ENCODE measurements around the gene KRT8.

The KRT8 gene

DNA sequence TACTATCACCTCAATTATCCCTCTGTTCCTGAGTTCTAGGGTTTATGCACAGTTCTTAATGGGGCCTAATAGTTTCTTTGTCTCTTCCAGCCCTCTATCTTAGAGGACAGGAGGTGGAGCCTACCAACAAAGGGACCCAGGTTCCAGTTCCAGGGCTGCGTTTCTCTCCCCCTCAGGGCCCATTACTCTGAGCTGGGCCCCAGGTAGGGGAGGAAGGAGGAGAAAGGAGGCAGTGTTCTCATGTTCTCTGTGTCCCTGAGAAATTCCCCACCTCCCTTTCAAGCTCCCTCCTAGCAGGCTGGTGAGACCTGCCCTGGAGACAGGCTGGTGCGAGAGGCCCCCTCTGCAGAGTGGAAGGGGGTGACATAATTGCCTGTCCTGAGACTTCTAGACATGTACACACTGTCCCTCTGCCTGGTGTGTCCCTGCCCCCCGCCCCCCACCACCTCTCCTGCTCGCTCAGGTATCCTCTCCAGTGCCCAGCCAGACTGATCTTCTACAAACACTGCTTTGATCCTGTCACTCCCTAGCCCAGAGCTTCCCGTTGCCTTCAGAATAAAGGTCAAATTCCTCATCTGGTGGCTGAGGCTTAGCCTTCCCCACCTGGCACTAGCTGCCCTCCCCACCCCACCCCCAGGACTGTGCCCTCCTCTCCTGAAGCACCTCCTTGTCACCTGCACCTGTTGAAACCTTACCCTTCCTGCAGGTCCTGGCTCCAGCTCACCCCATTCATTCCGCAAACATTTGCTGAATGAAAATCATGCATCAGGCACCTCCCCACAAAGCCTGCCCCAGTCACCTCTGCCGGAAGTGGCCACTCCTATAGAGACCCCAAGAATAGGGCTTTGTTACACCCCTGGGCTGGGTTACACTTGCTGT lies 21.1 kb upstream of the KRT8 start:
- DNase-seq = peak; percentile 74 to 87 (median 87)

DNA sequence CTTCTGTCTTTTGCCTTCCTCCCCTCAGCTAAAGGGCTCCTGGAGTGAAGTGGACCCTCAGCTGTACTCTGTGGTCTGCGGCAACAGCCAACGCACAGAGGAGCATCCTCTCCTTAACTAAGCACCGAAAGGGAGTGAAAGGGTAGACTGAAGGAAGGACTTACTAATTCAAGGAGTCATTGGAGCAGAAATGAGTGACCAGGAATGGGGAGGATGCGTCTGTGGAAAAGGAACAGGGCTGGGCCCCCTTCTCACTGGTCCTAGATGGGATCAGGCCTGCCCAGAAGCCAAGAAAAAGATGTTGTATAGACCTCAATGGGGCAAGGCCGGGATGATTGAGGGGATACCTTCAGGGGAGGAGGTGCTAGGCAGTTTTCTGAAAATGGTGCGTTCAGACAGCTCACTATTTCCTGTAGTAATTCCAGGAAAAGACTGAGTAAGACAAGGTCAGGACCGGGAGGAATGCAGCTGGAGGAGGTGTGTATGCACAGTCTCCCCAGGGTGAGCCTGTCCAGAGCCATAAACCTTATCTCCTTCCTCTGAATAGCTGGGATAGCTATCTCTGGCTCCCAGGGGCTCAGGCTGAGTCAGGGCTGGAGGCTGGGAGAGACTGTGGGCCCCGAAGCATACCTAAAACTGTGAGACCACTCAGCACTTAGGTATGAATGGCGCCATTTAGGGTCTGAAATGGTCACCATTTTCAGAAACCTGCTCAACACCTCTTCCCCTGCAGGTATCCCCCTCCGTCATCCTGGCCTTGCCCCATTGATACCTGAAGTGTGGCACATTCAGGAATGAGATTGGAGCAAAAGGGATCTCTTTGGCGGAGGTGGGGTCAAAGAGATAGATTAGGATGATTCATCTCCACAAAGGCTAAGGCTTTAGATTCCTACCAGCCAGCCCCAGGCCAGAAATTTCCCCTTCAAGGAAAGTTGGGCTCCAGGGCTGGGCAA lies 20.2 kb upstream of the KRT8 start:
- DNase-seq = peak in 1 of 3 experiments; percentile 45

DNA sequence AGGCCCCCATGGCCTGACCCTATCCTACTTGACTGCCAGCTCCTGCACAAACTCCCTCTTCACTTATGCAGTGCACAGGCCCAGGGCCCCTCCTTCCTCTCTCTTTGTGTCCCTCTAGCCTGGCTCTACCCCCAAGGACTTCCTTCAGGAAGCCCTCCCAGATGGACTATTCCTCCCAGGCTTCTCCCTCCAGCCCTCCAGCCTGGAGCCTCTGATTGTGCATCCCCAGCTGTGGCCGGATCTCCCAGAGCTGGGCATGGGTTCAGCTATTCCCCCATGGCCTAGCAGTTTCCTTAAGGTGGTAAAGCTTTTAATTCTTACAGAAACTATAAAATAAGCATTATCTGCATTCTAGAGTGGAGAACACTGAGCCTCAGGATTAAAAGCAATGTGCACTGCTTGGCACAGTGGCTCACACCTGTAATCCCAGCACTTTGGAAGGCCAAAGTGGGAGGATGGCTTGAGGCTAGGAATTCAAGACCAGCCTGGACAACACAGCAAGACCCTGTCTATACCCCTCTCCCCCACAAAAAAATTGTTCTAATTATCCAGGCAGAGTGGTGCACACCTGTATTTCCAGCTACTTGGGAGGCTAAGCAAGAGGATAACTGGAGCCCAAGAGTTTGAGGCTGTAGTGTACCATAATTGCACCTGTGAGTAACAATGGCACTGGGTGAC lies 16.8 kb upstream of the KRT8 start:
- DNase-seq = no peak

DNA sequence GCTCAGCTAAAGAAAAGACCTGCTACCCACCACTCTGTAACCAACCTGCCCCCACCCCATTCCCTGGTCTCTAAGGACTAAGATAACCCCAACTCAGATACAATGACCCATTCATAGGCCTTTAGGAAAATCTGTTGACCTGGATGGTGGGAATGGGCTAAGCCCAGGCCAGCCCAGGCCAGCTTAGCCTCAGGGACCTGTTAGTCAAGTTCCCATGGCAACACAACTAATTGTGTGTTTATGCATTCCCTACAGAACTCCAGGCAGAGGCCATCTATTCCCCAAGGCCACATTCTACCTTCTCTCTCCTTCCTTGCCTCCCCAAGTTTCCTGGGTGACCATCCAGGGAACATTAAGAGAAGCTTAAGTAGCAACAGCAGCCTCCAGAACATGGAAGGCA lies 16.1 kb upstream of the KRT8 start:
- peak in 1 of 3 experiments; percentile 45 for DNase-seq

DNA sequence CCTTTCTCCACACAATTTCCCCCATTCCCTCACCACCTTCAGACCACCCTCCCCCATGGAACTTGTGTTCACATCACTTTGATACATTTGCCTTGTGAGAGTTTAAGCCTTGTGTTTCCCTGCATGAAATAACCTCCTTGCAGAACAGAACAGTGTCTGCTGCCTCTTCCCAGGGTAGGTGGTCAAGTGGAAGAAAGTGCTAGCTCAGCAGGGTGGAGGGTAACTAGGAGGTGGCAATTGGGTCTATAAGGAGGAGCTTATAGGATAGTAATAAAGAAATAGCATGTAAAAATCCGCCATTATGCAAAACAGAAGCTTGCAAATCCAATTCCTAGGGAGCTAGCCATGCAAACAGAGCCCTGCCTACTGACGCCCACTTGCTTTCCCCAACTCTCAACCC lies 13.9 kb upstream of the KRT8 start:
- DNase-seq = no peak

DNA sequence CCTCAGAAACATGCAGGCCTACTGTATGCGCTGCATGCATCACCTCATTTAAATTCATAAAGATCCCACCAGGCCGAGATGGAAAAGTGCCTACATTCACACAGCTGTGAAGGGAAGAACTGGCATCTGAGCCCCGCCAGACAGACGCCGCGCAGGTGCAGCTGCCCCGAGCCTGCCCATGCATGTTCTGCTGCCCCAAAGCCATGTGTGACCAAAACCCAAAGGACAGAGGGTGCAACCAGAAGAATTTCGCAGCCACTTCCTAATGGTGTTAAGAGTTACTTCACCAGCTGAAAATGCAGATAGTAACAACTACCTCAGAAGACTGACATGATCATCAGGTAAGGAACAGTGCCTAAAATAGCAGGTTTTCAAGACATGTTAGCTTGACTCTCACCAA lies 13.5 kb upstream of the KRT8 start:
- DNase-seq = no peak

DNA sequence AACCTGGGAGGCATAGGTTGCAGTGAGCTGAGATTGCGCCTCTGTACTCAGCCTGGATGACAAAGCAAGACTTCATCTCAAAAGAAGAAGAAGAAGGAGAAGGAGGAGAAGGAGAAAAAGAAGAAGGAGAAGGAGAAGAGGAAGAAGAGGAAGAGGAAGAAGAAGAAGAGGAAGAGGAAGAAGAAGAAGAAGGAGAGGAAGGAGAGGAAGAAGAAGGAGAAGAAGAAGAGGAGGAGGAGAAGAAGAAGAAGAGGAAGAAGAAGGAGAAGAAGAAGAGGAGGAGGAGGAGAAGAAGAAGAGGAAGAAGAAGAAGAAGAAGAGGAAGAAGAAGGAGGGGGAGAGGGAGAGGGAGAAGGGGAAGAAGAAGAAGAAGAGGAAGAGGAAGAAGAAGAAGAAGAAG lies 12.9 kb upstream of the KRT8 start:
- DNase-seq = no peak

DNA sequence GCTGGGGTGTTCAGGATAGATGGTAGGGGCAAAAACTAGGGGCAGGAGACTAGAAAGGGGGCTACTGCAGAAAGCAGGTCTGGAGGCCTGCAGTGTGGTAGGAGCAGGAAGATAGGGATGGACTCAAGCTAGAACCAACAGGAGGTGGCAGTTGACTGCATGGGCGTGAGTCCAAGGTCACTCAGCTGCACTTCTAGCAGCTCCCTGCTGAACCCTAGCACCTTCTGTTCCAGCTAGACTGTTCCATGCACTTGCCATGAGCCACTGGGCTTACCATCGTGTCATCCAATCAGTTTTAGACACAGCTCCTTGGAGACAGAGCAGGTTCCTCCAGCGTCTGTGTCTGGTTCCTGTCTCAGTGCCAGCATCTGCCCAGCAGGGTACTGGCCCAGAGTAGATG lies 11.3 kb upstream of the KRT8 start:
- no peak for DNase-seq

DNA sequence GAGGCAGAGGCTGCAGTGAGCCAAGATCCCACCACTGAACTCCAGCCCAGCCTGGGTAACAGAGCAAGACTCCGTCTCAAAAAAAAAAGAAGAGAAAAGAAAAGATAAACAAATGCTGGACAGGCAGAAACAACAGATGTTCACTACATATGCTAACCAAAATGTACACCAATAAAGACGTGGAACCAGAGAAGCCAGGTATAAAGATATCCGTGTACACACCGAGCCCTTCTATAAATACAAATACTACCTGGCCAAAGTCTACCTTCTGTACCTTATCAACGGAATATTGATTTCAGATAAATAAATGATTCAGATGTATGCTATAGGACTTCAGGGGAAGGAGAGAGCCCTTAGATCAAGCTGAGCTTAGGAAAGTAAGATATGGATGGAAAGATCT lies 10.8 kb upstream of the KRT8 start:
- DNase-seq = no peak

DNA sequence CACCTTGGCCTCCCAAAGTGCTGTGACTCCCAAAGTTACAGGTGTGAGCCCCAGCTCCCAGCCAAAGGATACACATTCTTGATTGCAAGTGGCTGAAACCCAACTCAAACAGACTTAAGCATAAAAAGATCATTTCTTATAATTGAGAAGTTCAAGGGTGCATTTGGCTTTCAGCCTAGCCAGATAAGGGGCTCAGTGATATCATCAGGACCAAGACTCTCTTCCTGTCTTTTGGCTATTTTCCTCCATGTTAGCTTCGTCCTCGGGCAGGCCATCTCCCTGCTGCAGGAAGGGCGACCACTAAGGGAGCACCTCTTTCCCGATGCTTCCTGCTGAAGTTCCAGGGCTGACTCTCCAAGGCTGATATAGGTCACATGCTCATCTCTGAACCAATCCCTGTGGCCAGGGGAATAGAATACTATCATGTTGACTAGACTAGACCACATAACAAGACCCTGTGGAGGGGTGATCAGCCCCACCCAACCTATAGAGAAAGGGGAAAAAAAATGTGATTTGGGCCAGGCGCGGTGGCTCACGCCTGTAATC lies 9.8 kb upstream of the KRT8 start:
- DNase-seq = no peak

DNA sequence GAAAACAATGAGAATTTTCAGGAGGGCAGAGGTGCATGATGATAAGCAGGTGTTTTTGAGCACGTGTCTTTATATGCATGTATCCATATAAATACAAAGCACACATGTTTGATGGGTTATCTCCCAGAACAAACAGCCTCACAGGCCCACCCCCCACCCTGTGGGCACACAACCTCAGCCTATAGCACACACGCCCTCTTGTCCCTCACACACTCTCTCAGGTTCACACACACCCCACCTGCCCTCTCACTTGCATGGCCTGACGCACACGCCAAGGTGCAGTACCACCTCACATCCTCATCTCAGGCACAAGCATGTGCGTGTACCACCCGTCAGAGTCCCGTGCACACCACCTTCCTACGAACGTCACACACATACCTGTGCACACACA lies 8.6 kb upstream of the KRT8 start:
- DNase-seq = peak in 2 of 3 experiments; percentile 45 to 48

DNA sequence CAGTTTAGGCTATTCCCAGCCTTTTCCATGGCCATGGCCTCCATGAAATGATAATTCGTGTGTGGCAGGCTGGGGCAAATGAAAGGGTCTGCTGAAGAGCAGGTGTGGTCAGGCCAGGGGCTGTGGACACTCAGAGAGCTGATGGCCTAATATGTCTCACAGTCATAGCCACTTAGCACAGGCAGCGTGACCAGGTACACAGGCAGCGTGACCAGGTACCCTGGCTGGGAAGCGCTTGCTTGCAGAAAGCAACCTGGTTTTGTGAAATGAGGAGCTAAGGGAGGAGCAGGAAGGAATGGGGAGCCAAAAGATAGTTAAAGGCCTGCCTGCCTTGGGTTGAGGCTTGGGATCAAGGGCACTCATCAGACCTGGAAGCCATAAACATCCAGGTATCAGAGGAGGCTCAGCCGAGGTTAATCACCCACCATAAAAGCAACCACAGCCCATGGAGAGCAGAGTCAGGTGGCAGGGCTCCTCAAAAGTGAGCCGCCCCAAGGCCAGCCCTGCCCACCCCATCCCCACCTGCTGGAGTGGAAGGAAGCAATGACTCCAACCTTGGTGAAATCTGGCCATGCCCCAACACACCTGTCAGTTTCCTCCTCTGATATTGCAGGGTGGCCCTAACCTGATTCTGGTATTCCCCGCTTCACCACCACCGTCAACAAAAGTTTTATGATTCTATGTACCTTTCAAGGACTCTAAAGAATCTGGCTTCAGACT lies 8.0 kb upstream of the KRT8 start:
- DNase-seq = peak in 2 of 3 experiments; percentile 45 to 56

DNA sequence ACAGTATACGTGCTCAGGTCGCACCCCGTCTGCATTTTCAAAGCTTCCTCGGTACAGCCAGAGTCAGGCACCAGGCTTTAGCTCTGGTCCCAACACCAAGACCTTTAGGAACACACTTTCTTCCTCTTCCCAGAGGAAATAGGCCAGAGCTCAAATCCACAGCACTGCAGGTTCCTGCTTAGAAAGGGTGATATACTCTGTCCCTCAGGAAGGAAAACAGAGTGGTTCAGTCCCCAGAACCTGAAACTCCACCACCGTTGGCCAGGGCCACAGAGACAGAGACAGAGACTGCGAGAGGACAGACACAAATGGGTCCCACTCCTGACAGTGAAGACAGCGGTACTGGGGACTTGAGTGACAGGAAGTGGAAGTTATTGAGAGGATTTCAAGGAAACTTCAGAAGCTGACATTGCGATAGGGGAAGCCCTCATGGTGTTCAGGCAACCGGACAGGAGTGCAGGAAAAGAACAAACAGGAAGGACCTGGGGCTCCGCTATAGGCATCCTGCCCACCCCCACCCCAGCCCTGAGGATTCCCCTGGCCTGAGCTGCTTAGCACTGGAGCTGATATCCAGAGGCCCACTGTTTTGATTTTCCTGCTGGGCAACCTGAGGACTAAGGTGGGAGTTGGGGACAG lies 5.5 kb upstream of the KRT8 start:
- no peak for DNase-seq

DNA sequence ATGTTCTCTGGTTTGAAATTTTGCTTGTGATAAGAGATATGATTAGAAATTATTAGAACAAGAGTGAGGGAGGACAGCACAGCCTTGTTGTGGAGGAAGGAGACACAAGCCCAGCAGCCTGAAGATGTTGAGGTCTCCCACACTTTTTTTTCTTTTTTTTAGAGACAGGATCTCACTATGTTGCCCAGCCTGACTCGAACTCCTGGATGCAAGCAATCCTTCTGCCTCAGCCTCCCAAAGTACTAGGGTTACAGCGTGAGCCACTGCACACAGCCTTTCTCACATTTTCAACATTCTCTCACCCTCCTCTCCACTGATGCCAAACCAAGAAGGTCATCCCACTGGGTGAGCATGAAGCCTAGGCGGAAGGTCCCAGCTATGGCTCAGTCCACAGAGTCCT lies 4.9 kb upstream of the KRT8 start:
- DNase-seq = no peak

DNA sequence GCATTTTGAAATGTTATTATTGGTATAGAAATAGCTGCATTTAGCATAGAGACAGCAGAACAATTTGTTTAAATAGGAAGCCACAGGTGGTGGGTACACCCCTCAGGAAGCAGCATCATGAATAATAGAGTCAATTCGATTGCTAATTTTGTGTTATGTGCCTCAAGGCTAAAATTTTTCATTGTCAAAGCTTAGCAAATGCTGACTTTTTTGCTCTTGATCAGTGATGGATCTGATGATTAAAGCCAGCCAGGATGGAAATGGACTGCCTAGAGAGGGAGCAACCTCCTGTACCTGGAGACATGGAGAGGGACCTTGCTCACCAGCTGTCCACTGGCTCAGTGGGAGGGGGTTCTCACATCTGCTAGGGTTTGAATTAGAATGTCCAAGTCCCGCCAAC lies 4.5 kb upstream of the KRT8 start:
- DNase-seq = peak in 2 of 3 experiments; percentile 50 to 82

DNA sequence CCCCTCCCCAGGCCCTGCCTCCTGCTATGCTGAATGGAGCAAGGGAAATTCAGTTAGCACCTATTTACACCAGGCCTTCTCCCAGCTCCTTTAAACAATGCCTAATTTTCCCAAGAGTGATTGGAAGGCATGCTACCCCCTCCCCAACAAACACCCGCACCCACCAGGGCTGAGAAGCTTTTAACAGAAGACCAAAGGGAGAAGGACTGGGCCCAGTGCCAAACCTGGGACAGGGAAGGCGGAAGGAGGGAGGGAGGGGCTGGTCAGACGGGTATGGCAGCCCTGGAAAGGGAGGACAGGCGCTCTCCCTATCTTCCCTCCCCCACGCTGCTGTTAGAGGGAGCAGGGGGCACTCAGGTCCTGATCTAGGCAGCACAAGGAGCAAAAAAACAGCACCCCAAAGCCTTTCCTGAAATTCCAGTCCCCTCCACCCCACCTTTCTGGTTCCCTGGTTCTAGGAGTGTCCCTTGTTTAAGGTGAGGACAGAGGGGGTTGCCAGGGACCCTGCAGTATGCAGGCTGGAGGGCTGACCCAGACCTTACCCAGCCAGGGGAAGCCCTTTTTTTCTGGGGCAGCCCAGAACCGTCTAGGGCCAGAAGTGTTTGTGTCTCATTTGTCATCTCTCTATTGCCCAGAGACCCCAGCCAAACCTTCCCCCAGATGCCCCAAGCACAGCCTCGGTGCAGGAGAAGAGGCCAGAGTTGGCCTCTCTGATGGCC lies 2.4 kb upstream of the KRT8 start:
- peak; percentile 67 to 91 (median 85) for DNase-seq

DNA sequence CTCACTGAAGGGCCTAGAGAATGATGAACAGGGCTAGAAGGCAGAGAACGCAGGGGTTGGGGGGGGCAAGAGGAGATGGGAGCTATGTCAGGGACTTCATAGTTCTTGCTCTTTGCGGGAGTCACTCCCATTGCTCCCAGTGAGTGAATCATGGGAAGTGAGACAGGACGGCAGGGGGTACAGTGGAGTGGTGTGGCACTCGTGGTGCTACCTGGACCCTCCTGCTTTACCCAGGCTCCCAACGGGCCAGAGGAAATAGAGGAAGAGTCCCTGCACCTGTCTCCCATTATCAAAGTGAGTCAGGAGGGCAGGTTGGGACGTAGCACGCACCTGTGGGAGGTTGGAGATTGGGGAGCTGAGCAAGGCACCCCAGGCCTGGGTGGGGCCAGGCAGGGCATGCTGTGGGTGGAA lies 1.3 kb upstream of the KRT8 start:
- DNase-seq = peak in 2 of 3 experiments; percentile 30 to 59

DNA sequence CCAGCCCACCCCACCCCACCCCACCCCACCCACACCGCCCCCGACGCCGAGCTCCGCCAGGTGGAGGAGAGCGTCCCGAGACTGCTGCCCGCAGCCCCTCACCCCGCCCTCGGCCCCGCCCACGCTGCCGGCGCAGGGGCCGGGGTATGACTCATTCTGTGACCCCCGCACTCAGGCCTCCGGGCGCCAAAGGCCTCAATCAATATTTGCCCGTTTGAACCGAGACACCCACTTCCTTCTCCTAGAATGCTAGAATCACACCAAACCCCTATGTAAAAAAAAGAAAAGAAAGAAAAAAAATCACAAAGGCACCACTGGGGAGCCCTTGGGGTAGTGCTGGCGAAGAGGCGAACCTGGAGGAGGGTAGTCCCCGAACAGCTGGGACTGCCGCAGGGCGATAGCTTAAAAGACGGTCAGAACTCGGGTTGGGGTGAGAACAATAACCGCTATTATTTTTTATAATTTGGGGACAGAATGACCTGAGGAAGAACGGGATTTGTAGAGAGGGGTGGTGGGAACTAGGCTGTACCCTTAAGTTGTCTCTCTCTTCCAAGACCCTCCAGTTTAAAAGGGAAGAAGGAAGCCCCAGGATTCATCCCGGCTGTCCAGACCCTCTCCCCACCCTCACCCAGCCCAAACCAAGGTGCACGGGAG lies 894 bp downstream of the KRT8 start:
- peak; percentile 73 to 87 (median 81) for DNase-seq

DNA sequence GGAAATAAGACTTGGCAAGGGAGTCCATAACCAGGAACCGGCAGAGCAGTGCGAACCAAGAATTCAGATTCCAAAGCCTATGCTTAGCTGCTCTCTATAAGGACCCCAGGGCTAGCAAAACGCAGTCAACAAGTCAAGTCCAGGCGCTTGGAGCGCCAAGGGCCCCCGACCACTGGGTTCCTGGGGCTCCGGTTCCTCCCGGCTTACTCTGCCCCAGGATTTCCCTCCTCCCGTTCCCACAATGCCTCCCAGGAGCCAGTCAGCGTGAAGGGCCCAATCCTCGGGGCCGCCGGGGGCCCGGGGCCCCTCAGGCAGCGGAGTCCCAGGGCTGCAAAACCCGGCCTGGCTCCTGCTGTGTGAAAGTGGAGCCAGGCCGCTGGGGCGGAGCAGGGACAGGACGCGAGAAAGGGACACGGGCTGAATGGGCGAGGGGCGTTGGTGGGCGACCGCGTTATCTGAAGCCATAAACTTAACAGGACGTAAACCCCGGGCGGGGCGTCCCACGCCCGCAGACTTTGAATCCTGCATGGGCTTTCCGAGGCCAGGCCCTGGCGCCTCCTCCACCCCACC lies 1.5 kb downstream of the KRT8 start:
- DNase-seq = peak; percentile 93 to 94 (median 93)

Measured in NCI-H1417 (cell line).